ENCODE results near the gene UQCC5. TPM values are rescaled to one million over a fixed set of nuclear protein-coding genes. Genes with fewer than 3 reads are reported as not detected.

The UQCC5 gene
- polyA plus RNA-seq, 3 donors = 15.2 to 17.2 (median 15.2) TPM

GRCh38 chr3:52532838-52533622 lies 3.4 kb upstream of the UQCC5 start:
- DNase-seq (ENCODE audit: low read depth in 3 of 3, low spot score in 2 of 3) = no peak

DNA sequence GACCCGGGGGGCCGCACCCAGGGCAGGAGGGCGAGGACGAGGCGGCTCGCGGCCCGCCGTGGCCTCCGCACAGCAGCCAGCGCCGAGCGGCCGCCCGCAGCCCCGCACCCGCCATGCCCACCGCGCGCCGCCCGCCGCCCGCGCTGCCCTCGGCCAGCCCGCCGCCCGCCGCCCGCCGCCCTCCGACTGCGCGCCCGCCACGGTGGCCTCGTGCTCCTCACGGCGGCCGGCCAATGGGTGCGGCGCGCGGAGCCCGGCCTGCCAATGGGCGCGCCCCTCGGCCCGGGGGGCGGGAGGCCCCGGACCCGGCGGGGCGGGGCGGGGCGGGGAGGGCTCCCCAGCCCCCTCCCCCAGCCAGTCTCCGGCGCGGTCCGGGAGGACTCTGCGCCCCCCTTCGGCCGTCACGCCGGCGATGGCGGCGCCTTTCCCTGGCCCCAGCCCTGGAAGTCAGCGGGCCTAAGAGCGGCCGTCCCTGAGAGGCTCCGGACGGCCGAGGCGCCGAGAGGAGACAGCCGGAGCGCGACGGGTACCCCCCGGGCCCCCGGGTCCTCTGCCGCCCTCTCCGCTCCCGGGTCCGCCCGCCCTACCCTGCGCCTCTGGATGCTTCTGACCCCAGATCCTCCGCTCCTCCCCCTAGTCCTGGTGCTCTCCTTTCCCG lies 2.7 kb upstream of the UQCC5 start, which contains the start of gene NT5DC2:
TSS of gene NT5DC2 (minus strand) at position 235 of the 658 bp plus-strand sequence. CDS start at position 115, 120 bp downstream.
- DNase-seq (ENCODE audit: low read depth in 3 of 3, low spot score in 2 of 3) = no peak

DNA sequence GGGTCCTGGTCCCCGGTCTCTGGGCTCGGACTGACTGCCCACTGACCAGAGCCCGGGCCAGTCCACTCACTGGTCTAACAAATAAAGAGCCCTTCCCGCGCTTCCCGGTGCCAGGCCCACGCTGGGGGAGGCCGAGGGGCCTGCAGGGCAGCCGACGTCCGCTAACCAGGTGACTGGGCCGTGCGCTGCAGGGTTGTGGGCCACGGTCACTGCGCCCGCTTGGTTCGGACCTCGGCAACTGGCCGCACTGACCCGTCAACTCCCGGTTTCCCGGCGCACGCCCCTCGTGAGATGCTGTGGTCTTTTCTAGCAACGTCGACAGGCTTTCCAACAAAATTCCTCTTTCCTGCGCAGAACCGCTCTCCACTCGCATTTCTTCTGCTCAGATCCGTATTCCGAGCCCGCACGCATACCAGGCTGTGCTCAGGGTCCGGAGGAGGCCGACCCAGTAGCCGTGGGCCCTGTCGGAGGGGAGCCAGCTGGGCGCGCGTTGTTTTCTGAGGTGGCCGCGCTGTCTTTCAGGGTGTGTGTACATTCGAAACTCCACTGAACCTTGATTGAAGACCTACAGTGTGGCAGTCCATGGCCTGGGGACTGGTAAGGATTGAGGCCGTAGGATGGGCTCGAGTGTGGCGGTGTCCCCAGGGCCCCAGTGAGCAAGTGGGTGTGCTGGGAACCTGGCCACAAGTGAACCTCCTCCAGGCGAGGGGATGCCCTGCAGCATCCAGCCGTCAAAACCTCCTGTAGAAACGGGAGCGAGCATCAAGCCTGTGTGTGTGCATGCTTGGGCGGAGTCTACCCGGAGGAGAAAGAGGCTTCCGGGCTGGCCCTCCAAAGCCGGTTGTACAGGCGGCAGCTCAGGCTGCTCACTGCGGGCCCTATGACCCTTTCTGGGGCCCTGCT lies 1.9 kb upstream of the UQCC5 start:
- no peak for DNase-seq (ENCODE audit: low read depth in 3 of 3, low spot score in 2 of 3)

- DNase-seq (ENCODE audit: low read depth in 3 of 3, low spot score in 2 of 3) = no peak
These were observed 844 bp upstream of the UQCC5 start for GRCh38 chr3:52535411-52536111.

GRCh38 chr3:52536112-52536368 lies 365 bp upstream of the UQCC5 start:
- DNase-seq (ENCODE audit: low read depth in 3 of 3, low spot score in 2 of 3) = no peak

GRCh38 chr3:52537165-52537620 lies 788 bp downstream of the UQCC5 start:
- no peak for DNase-seq (ENCODE audit: low read depth in 3 of 3, low spot score in 2 of 3)

DNA sequence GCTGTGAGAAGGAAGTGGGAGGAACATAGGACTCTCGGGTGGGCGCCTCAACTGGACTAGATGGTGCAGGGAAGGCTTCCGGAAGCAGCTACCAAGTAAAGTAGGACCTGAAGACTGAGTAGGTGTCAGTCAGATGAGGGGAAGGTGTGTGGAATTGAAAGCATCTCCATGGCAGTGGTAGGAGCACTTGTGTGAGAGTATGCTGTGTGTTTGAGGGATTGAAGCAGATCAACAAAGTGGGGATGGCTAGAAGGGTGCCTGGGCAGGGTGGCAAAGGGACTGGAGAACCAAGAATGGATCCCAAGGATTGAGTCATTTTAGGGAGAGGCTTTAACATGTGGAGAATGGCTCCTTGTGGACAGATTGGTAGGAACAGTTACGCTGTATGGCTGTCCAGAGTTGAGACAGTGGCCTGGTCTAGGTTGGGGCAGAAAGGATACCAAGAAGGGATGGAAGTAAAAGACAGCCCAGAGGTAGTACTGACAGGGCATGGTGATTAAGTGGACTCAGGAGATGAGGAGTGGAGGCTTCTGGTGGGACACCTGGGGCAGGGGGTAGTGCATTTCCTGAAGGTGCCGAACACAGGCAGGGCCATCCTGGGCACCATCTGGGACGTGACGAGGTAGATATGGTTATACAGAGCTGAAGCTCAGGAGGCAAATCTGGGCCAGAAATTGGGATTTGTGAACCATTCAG lies 1.5 kb downstream of the UQCC5 start:
- no peak for DNase-seq (ENCODE audit: low read depth in 3 of 3, low spot score in 2 of 3)

- no peak for DNase-seq (ENCODE audit: low read depth in 3 of 3, low spot score in 2 of 3)
These were observed 2.7 kb downstream of the UQCC5 start for GRCh38 chr3:52539010-52539653.

DNA sequence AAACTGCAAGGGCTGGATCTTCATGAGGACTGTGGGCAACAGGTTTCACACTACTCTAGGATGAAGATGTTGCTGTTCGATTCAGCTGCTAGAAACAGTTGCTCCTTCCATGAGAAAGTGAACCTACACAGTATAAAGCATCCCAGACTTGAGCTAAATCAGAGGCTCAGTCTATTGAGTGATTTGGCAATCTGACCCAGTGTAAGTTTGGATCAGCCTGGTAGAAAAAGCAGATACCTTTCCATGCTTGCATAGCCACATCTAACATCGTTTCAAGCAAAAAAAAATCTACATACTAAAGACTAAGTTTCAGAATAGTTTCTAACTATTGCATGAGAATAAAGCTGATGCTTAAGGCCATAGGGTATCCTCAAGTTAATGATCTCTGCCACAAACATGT lies 4.6 kb downstream of the UQCC5 start:
- DNase-seq (ENCODE audit: low read depth in 3 of 3, low spot score in 2 of 3) = no peak

GRCh38 chr3:52544937-52545336 lies 8.5 kb downstream of the UQCC5 start:
- no peak for DNase-seq (ENCODE audit: low read depth in 3 of 3, low spot score in 2 of 3)

DNA sequence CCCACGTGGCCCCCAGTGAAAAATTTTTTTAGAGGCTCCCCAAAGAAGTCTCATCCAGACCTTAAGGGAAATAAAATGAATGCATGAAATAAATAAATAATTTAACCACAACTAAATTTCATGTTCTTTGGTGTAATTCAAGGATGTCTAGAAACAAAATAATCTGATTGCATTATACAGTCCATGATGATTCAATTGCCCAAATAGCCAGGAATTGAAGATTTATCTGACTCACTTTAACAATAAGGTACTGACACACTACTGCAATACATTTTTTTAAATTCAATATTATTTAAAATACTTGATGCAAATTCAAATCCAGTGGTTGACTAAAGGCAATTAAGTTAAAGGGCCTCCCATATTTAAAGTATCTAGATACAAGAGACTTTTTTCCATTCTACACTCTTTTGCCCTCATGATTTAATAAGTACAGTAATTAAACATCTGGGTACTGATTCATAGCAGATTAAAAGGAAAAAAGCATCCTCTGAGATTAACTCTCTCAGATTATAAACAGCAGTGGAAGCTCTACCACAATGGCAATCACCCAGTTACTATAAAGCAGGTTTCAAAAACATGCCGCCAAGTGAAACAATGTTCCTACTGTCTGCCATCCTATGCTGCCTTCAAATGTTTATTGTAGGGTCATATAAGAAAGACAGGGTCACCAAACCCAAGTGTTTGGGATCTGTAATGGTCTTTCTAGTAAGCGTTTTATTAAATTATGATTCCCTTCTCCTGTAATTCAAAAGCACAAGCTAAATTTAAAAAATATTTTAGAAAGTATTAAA lies 9.9 kb downstream of the UQCC5 start:
- DNase-seq (ENCODE audit: low read depth in 3 of 3, low spot score in 2 of 3) = no peak

DNA sequence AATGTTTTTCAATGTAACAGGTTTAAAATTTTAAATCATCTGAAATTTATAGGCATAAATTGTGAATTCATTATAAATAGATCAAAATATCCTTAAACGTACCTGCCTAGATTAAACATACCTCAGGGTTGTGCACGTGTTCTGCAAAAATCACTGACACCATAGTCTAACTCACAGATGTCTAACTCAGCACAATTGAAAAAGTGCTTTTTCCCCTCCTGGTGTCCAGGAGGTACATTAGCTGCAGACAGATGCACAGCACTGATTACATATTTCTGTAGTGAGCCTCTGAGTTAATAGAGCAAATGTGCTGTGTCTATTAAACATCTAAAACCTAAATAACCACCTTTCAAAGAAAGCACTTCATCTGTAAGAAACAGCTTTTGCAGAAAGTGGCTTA lies 10.7 kb downstream of the UQCC5 start:
- DNase-seq (ENCODE audit: low read depth in 3 of 3, low spot score in 2 of 3) = no peak

- DNase-seq (ENCODE audit: low read depth in 3 of 3, low spot score in 2 of 3) = no peak
These were observed 14.7 kb downstream of the UQCC5 start for GRCh38 chr3:52551118-52551517.

GRCh38 chr3:52552089-52552488 lies 15.7 kb downstream of the UQCC5 start:
- no peak for DNase-seq (ENCODE audit: low read depth in 3 of 3, low spot score in 2 of 3)

DNA sequence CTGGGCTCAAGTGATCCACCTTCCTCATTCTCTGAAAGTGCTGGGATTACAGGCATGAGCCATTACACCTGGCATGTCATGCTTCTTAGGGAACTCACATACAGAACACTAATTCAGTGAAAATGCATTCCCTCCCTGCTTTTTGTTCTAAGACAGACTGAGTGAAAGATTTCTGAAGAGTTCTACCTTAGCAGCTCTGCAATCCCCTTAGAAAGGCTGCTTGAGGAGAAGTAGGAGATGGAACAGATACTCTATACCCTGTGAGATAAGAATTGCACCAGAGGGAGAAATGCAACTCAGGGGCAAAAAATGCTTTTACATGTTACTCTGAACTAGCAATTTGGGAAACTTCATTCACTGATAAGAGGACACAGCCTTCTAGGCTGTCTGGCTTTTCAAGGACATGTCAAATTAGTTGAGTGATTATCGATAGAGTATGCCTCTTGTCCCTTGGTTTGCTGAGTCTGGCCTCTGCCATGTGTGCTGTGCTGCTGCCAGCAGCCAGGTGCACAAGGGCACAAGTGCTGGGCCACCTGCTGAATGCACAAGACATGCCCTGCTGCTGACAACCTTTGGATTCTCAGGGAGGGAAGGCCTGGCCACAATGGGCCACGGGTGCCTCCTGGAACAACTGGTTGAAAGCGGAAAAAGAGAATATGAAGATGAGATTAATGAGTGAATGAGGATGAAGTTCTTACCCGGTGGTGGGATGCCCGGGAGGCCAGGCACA lies 17.8 kb downstream of the UQCC5 start:
- DNase-seq (ENCODE audit: low read depth in 3 of 3, low spot score in 2 of 3) = no peak

- no peak for DNase-seq (ENCODE audit: low read depth in 3 of 3, low spot score in 2 of 3)
These were observed 18.7 kb downstream of the UQCC5 start for GRCh38 chr3:52555056-52555455.

DNA sequence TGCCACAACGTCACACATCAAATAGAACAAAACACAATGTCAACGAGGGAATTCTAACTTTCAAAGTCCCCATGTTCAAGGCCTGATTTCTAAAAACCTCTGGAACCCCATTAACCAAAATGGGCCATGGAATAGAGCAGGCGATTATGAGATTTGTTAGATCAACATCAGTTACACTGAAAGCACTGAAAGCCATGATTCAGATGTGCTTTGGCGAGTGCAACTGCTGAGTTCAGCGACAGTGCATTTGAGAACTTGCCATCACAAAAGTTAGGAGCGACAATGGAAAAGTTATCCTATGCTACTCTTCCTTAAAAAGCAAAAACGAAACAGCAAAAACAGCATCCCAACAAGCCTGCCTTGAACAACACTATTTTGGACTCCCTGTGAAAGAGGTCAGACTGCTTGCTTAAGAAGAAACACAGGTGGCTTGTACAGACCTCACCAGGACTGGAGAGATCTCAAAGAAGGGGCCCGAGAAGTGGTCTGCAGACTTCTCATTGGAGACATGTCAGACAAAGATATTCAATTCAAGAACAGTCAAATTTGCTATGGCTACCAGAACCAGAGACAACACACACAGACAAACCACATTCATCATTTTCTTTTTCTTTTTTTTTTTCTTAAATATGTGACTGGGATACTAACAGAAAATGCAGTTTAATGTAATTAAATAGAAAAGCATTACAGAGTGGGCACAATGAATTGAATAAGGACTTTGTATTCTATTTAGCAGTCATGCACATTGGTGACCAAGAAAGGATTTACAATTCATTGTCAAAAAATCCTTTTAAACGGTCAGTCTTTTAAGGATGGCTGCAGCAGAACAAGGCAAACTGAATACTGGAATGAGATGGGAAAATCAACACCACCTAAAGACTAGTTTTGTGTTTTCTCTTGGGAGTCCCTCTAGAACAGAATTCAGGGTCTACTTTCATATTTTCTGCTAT lies 20.9 kb downstream of the UQCC5 start:
- DNase-seq (ENCODE audit: low read depth in 3 of 3, low spot score in 2 of 3) = no peak

All from right renal cortex interstitium (tissue), 3 donors.